K562 (cell line): ENCODE data around the gene JAKMIP1. TPM values are rescaled to one million over a fixed set of nuclear protein-coding genes. Genes with fewer than 3 reads are reported as not detected.

ENCODE experiments used
- ATAC-seq: fragments of 200-7000 bp; cut with Tn5 transposase; 3 replicates; pipeline ENCODE4 v1.9.1; 2020; ENCODE audit warnings: moderate library complexity
- BruUV-seq: library from RNA; stranded (reverse); fragments of 400-500 nt; replicated peaks from 2 replicates; lab custom pipeline; 2021; lab: Mats Ljungman, UMichigan
- CTCF ChIA-PET: fragments of 300-600 bp; formaldehyde crosslinking; extraction: SDS; loops from one replicate; lab custom pipeline; 2021; ENCODE audit warnings: low intra/inter-chr PET ratio; lab: Yijun Ruan, JAX
- POLR2A ChIA-PET: fragments of 300-600, 350-650 bp; sonication (Branson Sonifier 250); formaldehyde crosslinking; extraction: SDS; loops from one replicate; lab custom pipeline; 2021; ENCODE audit warnings: antibody characterized with exemption, inconsistent platforms; lab: Yijun Ruan, JAX
- DNase-seq, 4 experiments: peaks; one replicate each; pipeline versions ENCODE4 v3.0.0 to v3.0.0-alpha.2; 2011 to 2018; ENCODE audit warnings: low spot score in 3 of 4, mixed read lengths in 3 of 4; ENCODE audit errors: extremely low read depth in 1 of 4
- FAIRE-seq: peaks from 2 replicates; lab custom pipeline; 2011; peaks lifted over from hg19 to GRCh38; lab: Jason Lieb, UNC
- H2AFZ ChIP-seq: 2 replicates; pipeline ENCODE4 v1.6.0; 2011; ENCODE audit warnings: low read depth, low read length, control low read depth, inconsistent platforms
- H3K27ac ChIP-seq: fragments of 200-600 bp; 3 replicates; pipeline ENCODE4 v1.8.0; 2011; ENCODE audit warnings: low read depth, mild to moderate bottlenecking, control low read depth, inconsistent platforms, low read length, moderate library complexity, mixed read lengths; ENCODE audit errors: extremely low read depth
- H3K27me3 ChIP-seq, 2 experiments: fragments of 300-600 bp in 1 of 2; 2 replicates in 1 of 2; 3 replicates in 1 of 2; pipeline versions ENCODE4 v1.6.0 to v1.8.0; 2011; ENCODE audit warnings: inconsistent platforms in 2 of 2, low read length in 2 of 2, mild to moderate bottlenecking in 1 of 2, mixed read lengths in 1 of 2, moderate library complexity in 1 of 2; ENCODE audit not compliant: control insufficient read depth in 2 of 2, insufficient read depth in 2 of 2
- H3K36me3 ChIP-seq: fragments of 300-600 bp; 3 replicates; pipeline ENCODE4 v1.8.0; 2011; ENCODE audit warnings: mild to moderate bottlenecking, low read length, inconsistent platforms; ENCODE audit not compliant: control insufficient read depth, insufficient read depth
- H3K4me1 ChIP-seq, 2 experiments: fragments of 200-600 bp in 1 of 2; replicated peaks in 1 of 2; 2 replicates in 1 of 2; 3 replicates in 1 of 2; pipeline versions ENCODE4 v1.5.1 to v1.8.0; 2011; ENCODE audit warnings: inconsistent platforms in 2 of 2, low read length in 2 of 2, mild to moderate bottlenecking in 1 of 2, mixed read lengths in 1 of 2, moderate library complexity in 1 of 2; ENCODE audit not compliant: control insufficient read depth in 2 of 2, insufficient read depth in 2 of 2
- H3K4me2 ChIP-seq: 2 replicates; pipeline ENCODE4 v1.6.1; 2011; ENCODE audit warnings: low read length, control low read depth, inconsistent platforms, mixed read lengths; ENCODE audit not compliant: insufficient read depth
- H3K4me3 ChIP-seq: fragments of 200-600 bp; sonication (generic), shearing (Covaris generic); 2 replicates; pipeline ENCODE4 v1.5.1; 2016; ENCODE audit warnings: control low read depth, inconsistent platforms
- H3K79me2 ChIP-seq: fragments of 200-600 bp; 3 replicates; pipeline ENCODE4 v1.8.0; 2011; ENCODE audit warnings: low read length, inconsistent platforms; ENCODE audit not compliant: control insufficient read depth, insufficient read depth
- H3K9ac ChIP-seq, 2 experiments: 2 replicates each; pipeline versions ENCODE4 v1.6.0 to v1.6.1; 2011; ENCODE audit warnings: low read depth in 2 of 2, low read length in 2 of 2, control low read depth in 1 of 2, inconsistent platforms in 1 of 2, mild to moderate bottlenecking in 1 of 2, mixed read lengths in 1 of 2; ENCODE audit not compliant: insufficient read depth in 1 of 2
- H3K9me1 ChIP-seq: one replicate; pipeline ENCODE4 v1.6.0; 2011; ENCODE audit warnings: inconsistent platforms, mild to moderate bottlenecking, low read length, moderate library complexity; ENCODE audit not compliant: control insufficient read depth, insufficient read depth
- H3K9me3 ChIP-seq: replicated peaks from 2 replicates; pipeline ENCODE4 v1.5.1; 2011; ENCODE audit warnings: low read depth, low read length, inconsistent platforms; ENCODE audit not compliant: control insufficient read depth, insufficient read depth
- H4K20me1 ChIP-seq: replicated peaks from 2 replicates; pipeline ENCODE4 v1.6.1; 2011; ENCODE audit warnings: low read length, inconsistent platforms, mixed read lengths; ENCODE audit not compliant: control insufficient read depth, insufficient read depth
- CEBPB ChIP-seq: fragments of 450-650 bp; IDR thresholded peaks from 2 replicates; pipeline ENCODE4 v1.6.1; 2016; ENCODE audit warnings: missing genetic modification characterization, missing compliant biosample characterization
- MITF ChIP-seq: IDR thresholded peaks from 2 replicates; pipeline ENCODE4 v1.6.1; 2014; ENCODE audit warnings: antibody characterized with exemption
- WGBS: fragments of 100-300 bp; shearing (Covaris generic); methylation state at CpG from one replicate; pipeline ENCODE4 v1.1.6; 2016; ENCODE audit warnings: low coverage, mixed read lengths; ENCODE audit not compliant: insufficient coverage; ENCODE audit errors: missing lambda C conversion rate; 5-methylcytosine and 5-hydroxymethylcytosine counted together
- in situ Hi-C: fragments of 300-500 bp; cut with MboI; formaldehyde crosslinking; loops from 4 replicates; pipeline ENCODE4 v1.15.0; 2018; ENCODE audit warnings: inconsistent platforms, mixed read lengths
- intact Hi-C: fragments of 100-400 bp; cut with micrococcal nuclease; formaldehyde crosslinking; loops from 2 replicates; pipeline ENCODE4 v1.14.2; 2022
- polyA plus RNA-seq, 8 experiments: library from polyadenylated mRNA; depleted of rRNA in 4 of 8; stranded (reverse) in 5 of 8; unstranded in 3 of 8; fragments of >200 nt; fragmentation: Nextera tagmentation in 2 of 8; fragmentation: Illumina TruSeq in 1 of 8; extraction: Ambion mirVana in 2 of 8; extraction: Trizol in 1 of 8; gene quantifications; 2 replicates each; pipeline versions ENCODE4 v1.2.1 to v1.2.3, GENCODE V29; 2011 to 2014; ENCODE audit warnings: inconsistent platforms in 1 of 8, missing spikeins in 1 of 8
- total RNA-seq, 7 experiments: library from RNA; depleted of rRNA in 6 of 7; stranded (reverse); fragments of >200 nt in 6 of 7; fragmentation: Illumina TruSeq in 2 of 7; extraction: Trizol in 2 of 7; gene quantifications; 2 replicates each; pipeline versions ENCODE4 v1.2.1 to v1.2.3, GENCODE V29; 2011 to 2021; ENCODE audit warnings: low replicate concordance in 1 of 7
- TF ChIP-seq, protein P1 (sequence below), 3 experiments: IDR thresholded peaks in 2 of 3; conservative IDR thresholded peaks in 1 of 3; 2 replicates each; pipeline ENCODE4 v1.5.1; 2011 to 2012; ENCODE audit warnings: low read length in 3 of 3, mild to moderate bottlenecking in 3 of 3, control low read depth in 2 of 3, improper control_type of control experiment in 1 of 3, inconsistent platforms in 1 of 3, low read depth in 1 of 3, mixed read lengths in 1 of 3, moderate library complexity in 1 of 3; ENCODE audit not compliant: insufficient read depth in 2 of 3

Gene JAKMIP1
- total and polyA plus RNA-seq, 9 of the 15 experiments (the other 6 are each of a cell fraction or from before 2014, with no cell fraction given), result not detected

DNA sequence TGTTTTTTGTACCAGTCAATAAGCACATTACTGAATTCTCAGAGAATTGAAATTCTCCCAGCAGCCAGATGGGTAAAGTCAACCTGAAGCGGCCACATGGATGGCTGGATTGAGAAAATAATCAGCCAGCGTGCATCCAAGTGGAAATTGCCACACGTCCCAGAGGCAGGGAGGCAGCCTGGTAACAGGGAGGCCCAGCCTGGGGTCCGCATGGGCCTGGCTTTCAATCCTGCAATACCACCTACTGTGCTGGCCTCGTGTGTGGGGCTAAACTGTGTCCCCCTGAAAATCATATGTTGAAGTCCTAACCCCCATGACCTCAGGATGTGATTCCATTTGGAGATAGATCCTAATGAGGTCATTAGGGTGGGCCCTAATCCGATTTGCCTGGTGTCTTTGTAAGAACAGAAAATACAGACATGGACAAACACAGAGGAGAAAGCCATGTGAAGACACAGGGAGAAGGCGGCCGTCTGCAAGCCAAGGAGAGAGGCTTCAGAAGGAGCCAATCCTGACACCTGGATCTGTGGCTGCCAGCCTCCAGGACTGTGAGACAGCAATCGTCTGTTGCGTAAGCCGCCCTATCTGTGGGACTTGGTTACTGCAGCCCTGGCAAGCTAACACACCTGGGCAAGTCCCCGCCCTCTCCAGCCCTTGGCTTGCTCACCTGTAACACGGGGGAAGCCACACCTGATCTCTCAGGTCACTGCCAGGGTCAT is 90.3 kb downstream of the JAKMIP1 start:
- 0% methylated on average over 13 of the region's 13 CpGs for WGBS
- intact Hi-C loops (no loop called here), in situ Hi-C loops (no loop called here)
- Histone ChIP-seq H3K9ac (no peak overlapping the region), H3K36me3 (no peaks in the 10 kb centered on the region), H4K20me1 (peaks cover 10% of the 10 kb centered on the region; the same call in 1 of the 2 replicates), H3K9me1 (no peaks in the 10 kb centered on the region), H3K4me2 (no peak overlapping the region), H3K79me2 (no peaks in the 10 kb centered on the region), H3K4me3 (no peak overlapping the region), H3K4me1 (peaks cover 0 to 5% of the 10 kb centered on the region in 2 experiments; a peak in 2 of 5 replicates), H3K27ac (no peak overlapping the region), H2AFZ (no peak overlapping the region), H3K9me3 (no peaks in the 10 kb centered on the region), H3K27me3 (peaks cover 0 to 42% of the 10 kb centered on the region in 2 experiments; a peak in 2 of 5 replicates)
- DNase-seq (no peak), FAIRE-seq (no peak), ATAC-seq (peak; percentile 75; the same call in 2 of the 3 replicates)
- ChIA-PET POLR2A (no interaction called here), CTCF (no interaction called here)
- BruUV-seq, result no TSS peak
- TF ChIP-seq MITF (no peak), CEBPB (peak; percentile 74)
- TF ChIP-seq, protein P1, sequence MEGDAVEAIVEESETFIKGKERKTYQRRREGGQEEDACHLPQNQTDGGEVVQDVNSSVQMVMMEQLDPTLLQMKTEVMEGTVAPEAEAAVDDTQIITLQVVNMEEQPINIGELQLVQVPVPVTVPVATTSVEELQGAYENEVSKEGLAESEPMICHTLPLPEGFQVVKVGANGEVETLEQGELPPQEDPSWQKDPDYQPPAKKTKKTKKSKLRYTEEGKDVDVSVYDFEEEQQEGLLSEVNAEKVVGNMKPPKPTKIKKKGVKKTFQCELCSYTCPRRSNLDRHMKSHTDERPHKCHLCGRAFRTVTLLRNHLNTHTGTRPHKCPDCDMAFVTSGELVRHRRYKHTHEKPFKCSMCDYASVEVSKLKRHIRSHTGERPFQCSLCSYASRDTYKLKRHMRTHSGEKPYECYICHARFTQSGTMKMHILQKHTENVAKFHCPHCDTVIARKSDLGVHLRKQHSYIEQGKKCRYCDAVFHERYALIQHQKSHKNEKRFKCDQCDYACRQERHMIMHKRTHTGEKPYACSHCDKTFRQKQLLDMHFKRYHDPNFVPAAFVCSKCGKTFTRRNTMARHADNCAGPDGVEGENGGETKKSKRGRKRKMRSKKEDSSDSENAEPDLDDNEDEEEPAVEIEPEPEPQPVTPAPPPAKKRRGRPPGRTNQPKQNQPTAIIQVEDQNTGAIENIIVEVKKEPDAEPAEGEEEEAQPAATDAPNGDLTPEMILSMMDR (IDR thresholded peaks at IDR 0.05 in 2 of 3, conservative IDR thresholded peaks at IDR 0.05 in 1 of 3; ENCODE audit: insufficient read depth in 2 of 3, low read depth in 1 of 3, low read length in 3 of 3), result peak in 2 of 3 experiments; percentile 20 to 42; a peak in 1 of 6 replicates
